Glomerular visceral epithelial cell (primary cell): ENCODE results near the gene NOL4L.

Source experiments
- DNase-seq: peaks from one replicate; pipeline ENCODE4 v3.0.0-alpha.2; 2016; ENCODE audit errors: extremely low spot score

Gene NOL4L

DNA sequence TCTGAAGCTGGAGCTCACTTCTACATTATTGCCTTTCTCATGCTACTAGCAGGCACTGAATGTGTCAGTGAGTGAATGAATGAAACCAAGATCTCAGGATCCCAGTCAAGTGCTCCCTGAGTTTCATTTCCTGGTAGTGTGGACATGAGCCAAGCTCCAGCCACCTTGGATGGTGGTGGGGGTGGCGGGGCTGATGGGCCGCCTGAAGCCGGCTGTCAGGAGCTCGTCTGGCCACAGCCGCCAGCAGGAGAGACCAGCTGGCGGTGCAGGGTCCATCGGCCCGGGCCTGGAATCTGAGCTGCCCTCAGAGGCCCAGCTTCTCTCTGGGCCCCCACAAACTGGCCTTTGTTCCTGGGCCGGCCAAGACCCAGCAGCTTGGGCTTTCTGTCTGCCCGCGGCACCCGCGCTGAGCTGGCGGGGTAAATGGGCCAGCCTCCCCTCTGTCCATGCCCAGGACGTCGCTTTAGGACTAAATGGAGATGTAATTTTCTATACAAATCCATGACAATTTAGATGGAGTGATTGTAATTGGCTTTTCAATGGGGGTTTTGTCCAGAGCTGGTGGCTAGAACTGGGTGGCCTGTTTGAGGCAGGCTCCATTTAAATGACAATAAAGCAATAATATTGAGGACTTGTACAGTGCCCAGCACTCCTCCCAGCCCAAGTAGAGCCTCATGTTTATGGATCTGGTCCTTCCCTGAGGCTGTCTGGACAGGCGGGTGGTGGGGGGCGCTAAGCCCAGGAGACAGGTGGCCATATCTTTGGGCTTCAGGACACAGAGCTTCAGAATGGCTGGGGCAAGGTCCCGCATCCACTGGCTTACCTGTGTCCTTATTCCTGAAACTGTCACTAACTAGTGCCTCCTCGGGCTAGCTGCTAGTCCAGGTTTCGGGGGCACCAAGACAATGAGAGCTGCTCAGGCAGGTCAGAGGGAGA lies 43.5 kb downstream of the NOL4L start:
- no peak for DNase-seq

DNA sequence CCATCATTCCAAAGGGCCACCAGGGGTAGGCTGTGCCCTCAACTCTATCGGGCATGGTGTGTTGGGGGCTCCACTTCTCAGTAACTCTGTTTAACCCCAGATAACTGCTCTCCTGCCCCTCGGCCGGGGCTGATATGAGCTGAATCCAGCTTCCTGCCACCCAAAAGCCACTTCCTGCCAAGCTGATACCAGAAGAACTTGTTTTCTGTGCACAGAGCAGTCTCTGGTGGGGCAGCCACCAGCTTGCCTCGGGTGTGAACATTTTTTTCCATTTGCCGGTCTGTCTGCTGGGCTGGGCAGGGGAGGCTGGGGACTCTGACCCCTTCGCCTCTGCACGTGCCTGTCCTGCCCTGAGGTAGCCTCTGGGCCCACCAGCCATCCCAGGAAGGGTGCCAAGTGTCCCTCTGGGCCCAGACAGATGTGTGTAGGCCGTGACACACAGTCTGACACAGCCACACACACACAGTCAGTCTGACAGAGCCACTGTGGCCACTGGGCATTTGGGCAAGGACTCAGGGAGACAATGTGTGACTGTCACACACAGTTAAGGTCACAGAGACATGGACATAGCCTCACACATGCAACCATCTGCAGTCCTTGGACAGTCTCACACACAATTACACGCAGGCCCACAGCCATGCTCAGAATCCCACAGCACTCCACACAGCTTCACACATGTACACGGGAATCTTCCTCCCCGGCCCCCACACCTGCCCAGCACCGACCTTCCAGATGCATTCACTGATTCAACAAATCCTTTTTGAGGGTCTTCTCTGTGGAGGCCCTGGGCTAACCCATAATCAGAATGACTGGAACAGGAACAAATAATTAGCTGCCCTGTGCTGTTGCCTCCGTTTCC lies 45.1 kb downstream of the NOL4L start:
- DNase-seq, result no peak

DNA sequence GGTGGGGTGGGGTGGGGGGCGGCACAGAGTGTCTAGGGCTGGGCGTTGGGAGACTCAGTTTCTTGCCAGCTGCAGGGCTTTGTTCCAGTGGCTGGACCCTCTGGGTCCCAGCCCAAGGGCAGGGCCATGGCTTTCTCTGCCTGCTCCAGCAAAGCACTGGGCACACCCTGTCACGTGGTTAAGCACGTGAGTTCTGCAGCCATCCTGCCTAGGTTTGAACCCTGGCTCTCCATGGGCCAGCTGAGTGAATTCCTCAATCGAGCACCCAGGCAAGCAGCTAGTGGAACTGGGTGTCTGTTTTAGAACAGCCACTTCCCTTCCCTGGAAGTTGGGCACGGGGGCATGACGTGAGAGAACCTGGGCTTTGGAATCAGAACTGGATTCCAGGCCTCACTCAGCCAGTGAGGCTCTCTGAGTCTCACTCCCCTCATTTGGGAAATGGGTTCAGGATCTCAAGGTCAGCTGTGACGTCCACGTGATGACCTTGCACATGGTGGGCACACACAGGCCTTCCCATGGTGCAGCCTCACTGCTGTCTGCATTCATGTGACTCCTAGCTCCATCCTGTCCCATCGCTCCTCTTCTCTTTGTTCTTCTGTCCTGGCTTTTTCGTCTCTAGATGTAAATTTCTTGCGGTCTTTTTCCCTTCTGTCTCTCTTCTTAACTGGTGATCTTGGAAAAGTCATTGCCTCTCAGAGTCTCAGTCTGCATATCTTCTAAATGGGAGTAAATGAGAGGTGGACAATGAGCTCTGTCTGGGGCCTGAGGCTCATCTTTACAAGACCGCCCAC lies 45.9 kb downstream of the NOL4L start:
- no peak for DNase-seq

DNA sequence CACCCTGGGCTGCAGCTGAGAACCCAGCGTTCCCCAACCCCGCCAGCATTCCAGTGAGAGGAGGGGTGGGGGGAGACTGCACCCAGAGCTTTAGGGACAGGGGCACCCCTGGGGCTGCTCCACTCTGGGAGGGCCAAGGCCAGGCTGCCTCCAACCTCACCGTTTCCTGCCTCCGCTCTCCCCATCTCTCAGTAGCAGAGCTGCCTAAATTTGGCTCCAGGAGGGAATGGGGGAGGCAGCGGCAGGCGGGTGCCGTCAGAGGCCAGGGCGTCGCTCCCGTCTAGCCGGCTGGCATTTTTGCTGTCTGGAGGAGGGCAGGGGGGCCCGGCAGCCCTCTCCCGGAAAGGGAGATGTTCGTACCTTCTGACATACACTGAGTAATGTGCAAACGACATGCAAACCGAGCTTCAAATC lies 46.6 kb downstream of the NOL4L start:
- no peak for DNase-seq

DNA sequence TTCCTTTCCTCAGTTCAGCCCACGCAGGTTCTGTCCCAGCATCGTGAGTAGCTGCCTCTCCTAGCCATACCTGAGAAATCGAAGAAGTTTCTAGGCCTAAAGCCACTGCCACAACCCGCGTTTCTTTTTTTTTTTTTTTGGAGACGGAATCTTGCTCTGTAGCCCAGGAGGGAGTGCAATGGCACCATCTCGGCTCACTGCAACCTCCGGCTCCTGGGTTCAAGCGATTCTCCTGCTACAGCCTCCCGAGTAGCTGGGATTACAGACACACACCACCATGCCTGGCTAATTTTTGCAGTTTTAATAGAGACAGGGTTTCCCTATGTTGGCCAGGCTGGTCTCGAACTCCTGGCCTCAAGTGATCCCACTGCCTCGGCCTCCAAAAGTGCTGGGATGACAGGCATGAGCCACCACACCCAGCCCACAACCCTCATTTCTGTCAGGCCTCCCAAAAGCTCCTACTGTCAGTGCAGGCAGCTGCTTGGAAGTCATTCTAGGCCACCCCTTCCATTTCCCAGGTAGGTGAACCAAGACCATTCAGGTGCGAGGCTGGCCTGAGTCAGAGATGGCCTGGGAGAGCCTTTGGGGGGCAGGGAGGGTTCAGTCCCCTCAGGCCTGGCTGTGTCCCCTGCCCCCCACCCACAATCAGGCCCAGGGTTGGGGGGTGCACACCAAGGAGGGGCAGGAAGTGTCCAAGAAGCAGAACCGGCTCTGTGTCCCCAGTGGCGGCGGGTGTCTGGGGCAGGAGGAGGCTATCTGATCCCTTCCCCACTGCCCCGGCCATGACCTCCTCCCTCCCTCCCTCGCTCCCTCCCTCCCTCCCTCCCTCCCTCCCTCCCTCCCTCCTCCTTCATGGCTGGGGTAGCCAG lies 47.2 kb downstream of the NOL4L start:
- no peak for DNase-seq

DNA sequence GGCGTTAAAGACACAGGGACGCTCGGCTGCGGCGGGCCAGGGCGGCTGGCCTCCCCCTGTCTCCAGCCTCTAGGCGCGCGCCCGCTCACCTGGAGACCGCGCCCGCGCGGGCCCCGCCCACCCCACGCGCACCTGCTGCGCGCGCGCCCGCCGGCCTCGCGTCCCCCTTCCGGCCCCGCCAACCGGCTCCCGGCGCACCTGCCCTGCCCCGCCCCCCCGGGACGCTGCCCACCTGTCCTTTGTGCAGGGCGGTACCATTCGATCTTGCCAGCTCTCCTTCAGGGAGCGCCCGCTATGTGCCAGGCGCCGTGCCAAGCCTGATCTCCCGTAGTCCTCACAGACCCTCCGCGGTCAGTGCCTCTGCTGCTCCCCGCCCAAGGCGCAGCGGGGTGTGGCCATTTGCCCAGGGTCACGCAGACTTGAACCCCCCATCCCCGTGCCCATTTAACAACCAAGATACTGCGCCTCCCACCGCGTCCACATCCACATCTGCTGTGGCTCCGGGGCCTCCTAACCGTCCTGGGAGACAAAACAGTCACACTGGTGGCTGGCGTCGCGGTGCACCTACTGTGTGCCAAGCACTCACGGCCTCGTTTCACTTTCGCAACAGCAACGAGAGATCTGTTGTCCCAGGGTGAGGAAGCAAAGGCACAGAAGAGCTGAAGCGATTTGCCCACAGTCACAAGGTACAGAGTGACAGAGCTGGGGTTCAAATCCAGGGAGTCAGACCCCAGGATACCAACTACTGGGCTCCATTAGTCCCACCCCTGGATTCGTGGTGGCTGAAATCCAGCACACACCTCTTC lies 48.1 kb downstream of the NOL4L start:
- DNase-seq, result no peak

DNA sequence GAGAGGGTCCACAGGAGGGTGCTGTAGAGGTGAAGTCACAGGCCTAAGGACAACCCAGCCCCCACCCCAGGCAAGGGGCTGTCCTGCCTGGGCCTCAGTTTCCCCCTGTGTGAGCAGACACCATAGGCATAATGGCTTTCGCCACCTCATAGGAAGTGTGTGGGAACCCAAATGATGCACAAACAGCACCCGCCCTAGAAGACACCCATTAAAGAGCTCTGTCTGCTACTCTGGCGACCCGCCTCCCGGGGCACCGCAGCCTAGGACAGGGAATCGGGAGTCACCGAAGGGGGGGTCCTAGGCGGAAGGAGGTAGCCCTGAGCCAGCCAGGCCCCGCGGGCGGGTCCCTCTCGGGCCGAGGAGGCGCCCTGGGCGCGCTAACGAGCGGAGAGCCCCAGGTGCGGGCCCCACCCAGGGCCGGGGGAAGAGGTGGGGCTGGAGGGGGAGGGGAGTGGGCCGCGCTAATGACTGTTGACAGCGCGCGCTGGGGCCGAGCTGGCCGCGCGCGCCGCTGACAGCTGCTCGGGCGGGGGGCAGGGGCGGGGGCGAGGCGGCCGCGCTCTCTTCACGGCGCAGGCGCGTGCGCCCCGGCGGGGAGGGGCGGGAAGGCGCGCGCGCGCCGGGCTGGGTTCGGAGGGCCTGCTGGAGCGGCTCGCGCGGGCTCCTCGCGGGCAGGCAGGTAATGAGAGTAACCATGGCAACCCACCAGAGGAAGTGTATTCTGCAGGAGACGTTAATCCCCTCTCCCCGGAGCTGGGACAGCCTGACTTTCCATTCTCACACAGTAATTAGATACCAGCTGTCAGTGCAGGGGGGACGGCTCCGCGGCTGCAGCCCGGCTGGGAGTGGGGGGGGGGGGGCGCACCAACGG lies 48.9 kb downstream of the NOL4L start:
- peak; percentile 46 for DNase-seq

DNA sequence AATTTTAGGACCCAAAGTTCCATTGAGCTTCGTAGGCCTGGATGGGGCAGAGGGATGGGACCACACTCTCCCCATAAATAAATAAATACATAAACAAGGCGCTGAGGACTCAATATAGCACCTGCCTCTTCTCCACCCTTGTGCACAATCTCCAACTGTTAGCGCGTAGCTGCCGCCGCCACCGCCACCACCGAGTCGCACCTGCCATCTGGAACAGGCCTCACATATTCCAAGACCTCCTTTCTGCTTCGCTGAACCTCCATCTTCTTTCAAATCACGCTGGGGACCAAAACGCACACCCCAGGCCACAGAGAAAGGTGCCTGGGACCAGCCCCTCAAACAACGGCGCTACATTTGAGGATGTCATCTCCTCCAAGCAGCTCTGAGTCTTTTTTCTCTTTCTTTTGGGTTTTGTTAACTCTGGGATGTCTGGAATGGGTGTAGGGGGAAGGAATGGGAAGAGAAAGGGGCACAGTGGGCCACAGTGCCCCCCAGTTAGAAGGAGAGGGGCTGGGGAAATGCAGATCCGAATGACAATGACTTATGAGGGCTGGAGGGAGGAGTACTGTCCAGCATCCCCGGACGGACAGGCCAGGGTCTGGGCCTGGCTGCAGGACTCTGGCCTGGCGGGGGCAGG lies 49.7 kb downstream of the NOL4L start:
- DNase-seq, result no peak

DNA sequence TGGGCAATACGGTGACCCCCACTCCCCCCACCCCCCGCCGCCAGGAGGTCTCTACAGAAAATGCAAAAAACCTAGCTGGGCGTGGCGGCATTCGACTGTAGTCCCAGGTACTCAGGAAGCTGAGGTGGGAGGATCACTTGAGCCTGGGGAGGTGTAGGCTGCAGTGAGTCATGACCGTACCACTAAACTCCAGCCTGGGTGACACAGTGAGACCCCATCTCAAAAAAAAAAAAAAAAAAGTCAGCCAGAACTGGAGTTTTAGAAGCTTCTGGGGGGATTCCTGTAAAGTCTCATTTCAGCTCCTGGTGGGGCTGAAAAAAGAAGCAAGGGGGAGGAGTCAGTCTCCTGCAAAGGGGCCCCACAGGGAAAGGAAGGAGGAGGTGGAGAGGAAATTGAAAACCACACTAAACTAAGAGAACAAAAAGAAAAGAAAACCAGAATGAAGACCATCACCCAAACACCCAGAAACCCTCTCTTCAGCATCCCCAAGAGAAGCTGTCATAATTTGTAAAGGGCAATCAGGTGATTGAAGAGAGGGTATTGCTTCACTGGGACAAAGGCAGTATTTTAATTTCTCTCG lies 50.4 kb downstream of the NOL4L start:
- no peak for DNase-seq

DNA sequence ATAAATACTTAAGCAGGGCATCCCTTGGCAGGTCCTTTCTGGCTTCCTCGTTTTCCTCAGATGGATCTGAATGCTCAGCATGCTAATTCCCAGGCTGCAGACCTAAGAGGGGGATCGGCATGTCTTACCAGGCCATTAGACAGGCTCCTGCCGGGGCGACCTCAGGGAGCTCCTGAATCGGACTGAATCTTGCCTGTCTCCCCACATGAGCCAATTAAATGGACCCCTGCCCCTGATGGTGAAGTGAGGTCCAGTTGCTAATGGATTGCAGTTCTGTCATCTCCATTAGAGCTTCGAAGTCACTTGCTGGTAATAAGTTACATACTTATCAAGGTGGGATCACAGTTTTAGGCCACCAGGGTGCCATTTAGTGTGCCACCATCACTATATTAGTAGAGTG lies 51.4 kb downstream of the NOL4L start:
- no peak for DNase-seq

DNA sequence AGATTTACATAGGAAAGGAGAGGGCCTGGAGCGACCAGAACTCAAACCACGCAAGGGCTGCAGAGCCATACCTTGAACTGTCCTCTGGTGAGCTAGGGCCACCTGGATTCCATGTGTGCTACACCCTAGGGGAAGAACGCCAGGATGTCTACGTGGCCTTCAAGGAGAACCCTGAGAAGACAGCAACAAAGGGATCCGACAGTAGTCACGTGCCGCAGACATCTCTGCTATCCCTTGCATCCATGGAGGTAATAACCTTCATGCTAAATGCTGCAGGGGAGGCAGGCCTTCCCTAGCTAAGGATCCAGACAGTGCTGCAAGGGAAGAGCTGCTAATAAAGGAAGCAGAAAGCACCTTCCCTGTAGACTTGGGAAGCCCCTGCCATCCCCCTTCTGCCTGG lies 52.9 kb downstream of the NOL4L start:
- DNase-seq, result no peak

DNA sequence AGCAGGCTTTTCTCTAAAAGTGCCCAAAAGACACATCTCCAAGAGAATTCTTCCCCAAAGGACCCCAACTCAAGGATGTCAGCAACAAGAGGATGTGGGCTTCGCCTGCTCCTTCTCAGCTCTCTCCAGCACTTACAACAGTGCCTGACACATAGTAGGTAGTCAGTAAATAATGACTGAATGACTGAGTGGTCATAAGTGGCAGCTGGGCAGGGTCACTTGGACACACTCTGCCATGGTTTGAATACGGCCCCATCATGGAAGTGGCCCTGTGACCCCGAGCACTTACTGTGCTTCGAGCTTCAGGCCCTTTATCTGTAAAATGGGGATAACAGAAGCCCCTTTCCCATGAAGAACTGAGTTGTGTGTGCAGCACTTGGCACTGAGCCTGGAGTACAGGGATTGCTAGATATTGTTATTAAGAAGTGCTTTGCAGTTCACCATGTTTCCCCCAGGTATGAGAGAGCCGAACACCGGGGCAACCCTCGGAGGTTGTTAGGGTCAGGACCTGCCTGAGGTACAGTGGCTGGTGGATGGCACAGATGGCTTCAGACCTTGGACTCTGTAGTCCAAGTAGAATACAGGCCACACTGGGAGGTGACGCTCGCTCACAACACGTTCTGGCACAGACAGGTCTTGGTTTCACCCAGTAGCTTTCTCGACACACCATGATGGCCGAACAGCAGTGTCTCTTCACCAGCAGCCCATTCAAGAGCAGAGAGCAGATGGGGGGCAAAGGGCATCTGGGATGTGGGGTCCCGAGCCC lies 56.0 kb downstream of the NOL4L start:
- no peak for DNase-seq

DNA sequence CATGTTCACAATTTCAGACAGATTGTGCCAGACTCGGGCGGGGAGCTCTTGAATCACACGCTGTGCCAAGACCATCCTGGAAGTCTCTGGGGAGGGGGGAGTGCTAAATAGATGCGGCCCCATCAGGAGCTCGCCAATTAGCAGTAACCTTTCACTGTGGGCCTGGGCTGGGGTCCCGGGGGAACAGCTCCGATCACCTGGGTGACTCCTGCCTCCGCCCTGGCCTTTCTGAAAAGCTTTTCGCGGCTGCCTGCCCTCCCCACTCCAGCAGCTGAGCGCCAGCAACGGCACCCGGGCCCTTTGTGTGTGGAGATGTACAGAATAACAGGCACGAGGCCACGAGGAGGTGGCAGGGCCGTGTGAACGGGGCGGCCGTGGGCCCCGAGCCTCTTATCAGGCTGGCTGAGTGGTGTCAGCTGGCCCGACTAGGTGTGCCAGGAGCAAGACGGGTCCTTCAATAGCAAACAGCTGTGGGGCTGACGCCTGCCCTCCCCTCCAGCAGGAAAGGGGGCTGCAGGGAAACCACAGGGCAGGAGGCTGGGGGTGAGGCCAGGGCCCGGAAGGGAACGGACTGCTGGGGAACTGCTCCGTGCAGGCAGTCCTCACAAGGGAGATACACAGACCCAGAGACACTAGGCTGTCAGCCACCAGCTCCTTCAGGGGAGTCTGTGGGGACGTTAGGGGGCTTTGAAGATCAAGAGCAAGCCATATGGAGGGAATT lies 56.8 kb downstream of the NOL4L start:
- no peak for DNase-seq

DNA sequence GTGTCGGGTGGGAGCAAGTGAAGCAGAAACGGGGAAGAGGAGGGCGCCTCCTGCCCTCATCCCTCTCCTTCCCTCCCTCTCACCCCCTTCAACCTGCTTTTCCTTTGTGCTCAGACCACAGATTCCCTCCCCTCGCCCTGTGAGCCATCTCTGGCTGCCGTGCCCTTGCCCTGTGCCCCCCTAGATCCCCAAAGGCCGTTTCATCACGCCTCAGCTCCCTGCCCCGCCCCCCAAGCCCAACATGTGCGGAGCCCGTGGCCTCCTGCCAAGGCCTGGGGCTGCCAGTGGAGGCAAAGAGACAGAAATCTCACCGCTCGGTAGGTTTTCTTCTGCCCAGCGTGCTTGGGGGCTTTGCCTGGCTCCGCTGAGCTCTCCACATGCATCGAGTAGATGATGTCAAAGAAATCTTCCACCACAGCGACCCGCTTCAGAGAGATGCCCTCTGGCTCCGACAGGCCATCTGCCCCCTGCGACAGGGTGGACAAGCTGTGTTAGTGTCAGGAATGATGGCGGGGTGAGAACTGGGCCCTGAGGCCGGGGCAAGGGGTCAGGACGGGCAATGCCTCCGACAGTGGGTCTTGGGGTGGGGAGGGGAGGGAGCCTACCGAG lies 57.6 kb downstream of the NOL4L start:
- no peak for DNase-seq

DNA sequence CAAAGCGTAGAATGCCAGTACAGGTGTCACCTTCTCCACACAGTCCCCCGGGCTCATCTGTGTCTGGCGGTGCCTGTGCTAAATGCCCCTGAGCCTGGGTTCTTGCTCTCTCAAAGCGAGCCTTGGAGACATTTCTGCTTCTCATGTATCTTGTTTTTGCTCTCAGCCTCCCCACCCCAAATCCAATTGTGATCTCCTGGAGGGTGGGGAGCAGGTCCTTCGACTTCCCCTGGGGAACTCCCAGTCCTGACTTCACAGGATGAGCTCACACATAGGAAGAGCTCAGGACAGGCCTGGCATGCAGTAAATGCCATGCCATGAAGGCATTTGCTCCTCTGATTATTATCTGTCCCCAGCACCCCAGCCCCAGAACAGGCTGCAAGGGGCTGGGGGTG lies 58.1 kb downstream of the NOL4L start:
- peak; percentile 18 for DNase-seq

DNA sequence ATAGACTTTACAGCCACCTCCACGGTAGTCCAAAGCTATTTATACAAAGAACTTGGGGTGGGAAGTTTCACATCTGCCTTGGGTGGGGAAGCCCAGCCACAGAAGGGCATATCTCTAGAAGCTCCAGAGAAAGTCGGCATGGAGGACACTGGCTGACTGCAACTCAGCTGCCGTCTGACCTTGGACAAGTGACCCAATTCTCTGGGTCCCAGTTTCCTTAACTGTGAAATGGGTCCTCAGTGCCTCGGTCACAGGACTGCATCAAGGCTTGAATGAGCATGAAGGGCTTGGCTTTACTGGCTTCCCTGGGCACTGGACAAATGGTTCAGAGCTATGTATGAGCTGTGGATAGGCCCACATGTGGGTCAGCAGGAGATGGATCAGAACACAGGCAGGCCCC lies 58.6 kb downstream of the NOL4L start:
- DNase-seq, result no peak

DNA sequence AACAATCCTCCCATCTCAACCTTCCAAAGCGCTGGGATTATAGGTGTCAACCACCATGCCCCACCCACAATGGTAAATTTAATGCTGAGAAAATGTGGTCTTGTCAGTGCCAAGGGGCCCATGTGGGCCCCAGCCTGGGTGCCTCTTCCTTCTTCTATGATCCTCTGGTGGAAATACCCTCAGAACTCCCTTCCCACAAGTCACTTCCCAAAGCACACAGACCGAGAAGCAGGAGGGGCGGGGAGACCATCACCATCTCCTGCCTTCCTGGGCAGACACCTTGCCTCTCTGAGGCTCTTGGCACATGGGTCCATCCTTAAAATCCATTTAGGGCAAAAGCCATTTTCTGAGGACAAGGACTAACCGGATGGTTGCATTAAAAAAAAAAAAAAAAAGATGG lies 59.0 kb downstream of the NOL4L start:
- DNase-seq, result no peak
